ENCODE data around the gene ASIC2. TPM values are rescaled to one million over a fixed set of nuclear protein-coding genes. Genes with fewer than 3 reads are reported as not detected.

Gene ASIC2
- total and polyA plus RNA-seq, 9 of the 15 experiments (the other 6 are each of a cell fraction or from before 2014, with no cell fraction given), result not detected

GRCh38 chr17:33109336-33110072 lies 183.6 kb downstream of the ASIC2 start:
- POLR2A ChIA-PET, result interaction anchor here (0.6 kb wide), 1 partner anchor 10 kb away, joined by 3 read pairs; no protein-coding TSS in a partner anchor
- Histone ChIP-seq H3K4me1 (replicated peaks in 1 of 2; ENCODE audit: control insufficient read depth in 2 of 2, insufficient read depth in 2 of 2, low read length in 2 of 2) (no peaks in the 10 kb centered on the region), H3K4me3 (no peak overlapping the region), H3K9me1 (ENCODE audit: control insufficient read depth, insufficient read depth, low read length) (no peaks in the 10 kb centered on the region), H3K36me3 (ENCODE audit: control insufficient read depth, insufficient read depth, low read length) (no peaks in the 10 kb centered on the region), H4K20me1 (replicated peaks; ENCODE audit: control insufficient read depth, insufficient read depth, low read length) (no peaks in the 10 kb centered on the region), H3K9ac (ENCODE audit: insufficient read depth in 1 of 2, low read depth in 2 of 2, low read length in 2 of 2) (no peak overlapping the region), H3K27me3 (ENCODE audit: control insufficient read depth in 2 of 2, insufficient read depth in 2 of 2, low read length in 2 of 2) (no peaks in the 10 kb centered on the region), H3K27ac (ENCODE audit: extremely low read depth, low read depth, low read length) (no peak overlapping the region), H3K4me2 (ENCODE audit: insufficient read depth, low read length) (no peak overlapping the region), H3K9me3 (replicated peaks; ENCODE audit: control insufficient read depth, insufficient read depth, low read depth, low read length) (no peaks in the 10 kb centered on the region), H3K79me2 (ENCODE audit: control insufficient read depth, insufficient read depth, low read length) (no peaks in the 10 kb centered on the region), H2AFZ (ENCODE audit: low read depth, low read length) (no peak overlapping the region)
- BruUV-seq (replicated peaks), result no TSS peak
- whole genome bisulfite sequencing (ENCODE audit: insufficient coverage, low coverage, missing lambda C conversion rate), result 0% methylated on average over 5 of the region's 5 CpGs
- in situ Hi-C loops (cut with MboI), result no loop called here
- intact Hi-C loops (cut with micrococcal nuclease), result no loop called here
- DNase-seq (ENCODE audit: extremely low read depth in 1 of 4, low spot score in 3 of 4), result no peak
- no peak for ATAC-seq
- CTCF ChIA-PET (ENCODE audit: low intra/inter-chr PET ratio), result no interaction called here
- FAIRE-seq, result no peak
- TF ChIP-seq ZFPM2 (CRISPR knock-in tag; IDR thresholded peaks at IDR 0.05), result no peak
- no peak for TF ChIP-seq NR4A1 (CRISPR knock-in tag; IDR thresholded peaks at IDR 0.05)
- TF ChIP-seq NR4A1 (tag; IDR thresholded peaks at IDR 0.05), result no peak
- TF ChIP-seq NCOR1 (IDR thresholded peaks at IDR 0.05), result no peak
- TF ChIP-seq, protein P1, sequence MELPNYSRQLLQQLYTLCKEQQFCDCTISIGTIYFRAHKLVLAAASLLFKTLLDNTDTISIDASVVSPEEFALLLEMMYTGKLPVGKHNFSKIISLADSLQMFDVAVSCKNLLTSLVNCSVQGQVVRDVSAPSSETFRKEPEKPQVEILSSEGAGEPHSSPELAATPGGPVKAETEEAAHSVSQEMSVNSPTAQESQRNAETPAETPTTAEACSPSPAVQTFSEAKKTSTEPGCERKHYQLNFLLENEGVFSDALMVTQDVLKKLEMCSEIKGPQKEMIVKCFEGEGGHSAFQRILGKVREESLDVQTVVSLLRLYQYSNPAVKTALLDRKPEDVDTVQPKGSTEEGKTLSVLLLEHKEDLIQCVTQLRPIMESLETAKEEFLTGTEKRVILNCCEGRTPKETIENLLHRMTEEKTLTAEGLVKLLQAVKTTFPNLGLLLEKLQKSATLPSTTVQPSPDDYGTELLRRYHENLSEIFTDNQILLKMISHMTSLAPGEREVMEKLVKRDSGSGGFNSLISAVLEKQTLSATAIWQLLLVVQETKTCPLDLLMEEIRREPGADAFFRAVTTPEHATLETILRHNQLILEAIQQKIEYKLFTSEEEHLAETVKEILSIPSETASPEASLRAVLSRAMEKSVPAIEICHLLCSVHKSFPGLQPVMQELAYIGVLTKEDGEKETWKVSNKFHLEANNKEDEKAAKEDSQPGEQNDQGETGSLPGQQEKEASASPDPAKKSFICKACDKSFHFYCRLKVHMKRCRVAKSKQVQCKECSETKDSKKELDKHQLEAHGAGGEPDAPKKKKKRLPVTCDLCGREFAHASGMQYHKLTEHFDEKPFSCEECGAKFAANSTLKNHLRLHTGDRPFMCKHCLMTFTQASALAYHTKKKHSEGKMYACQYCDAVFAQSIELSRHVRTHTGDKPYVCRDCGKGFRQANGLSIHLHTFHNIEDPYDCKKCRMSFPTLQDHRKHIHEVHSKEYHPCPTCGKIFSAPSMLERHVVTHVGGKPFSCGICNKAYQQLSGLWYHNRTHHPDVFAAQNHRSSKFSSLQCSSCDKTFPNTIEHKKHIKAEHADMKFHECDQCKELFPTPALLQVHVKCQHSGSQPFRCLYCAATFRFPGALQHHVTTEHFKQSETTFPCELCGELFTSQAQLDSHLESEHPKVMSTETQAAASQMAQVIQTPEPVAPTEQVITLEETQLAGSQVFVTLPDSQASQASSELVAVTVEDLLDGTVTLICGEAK (IDR thresholded peaks at IDR 0.05), result no peak
- TF ChIP-seq, protein P1 (CRISPR knock-in tag; IDR thresholded peaks at IDR 0.05), result no peak
